ENCODE measurements around the gene CNIH2. TPM values are rescaled to one million over a fixed set of nuclear protein-coding genes. Genes with fewer than 3 reads are reported as not detected.

Gene CNIH2
- total and polyA plus RNA-seq, 9 of the 15 experiments (the other 6 are each of a cell fraction or from before 2014, with no cell fraction given): 0.26 to 0.89 (median 0.40) TPM; not detected in 4

- TF ChIP-seq FOXP4 (CRISPR knock-in tag; IDR thresholded peaks at IDR 0.05; ENCODE audit: borderline replicate concordance) (no peak), TCFL5 (CRISPR knock-in tag; conservative IDR thresholded peaks at IDR 0.05) (no peak), THRB (CRISPR knock-in tag; conservative IDR thresholded peaks at IDR 0.05) (no peak), ZNF830 (CRISPR knock-in tag; IDR thresholded peaks at IDR 0.05) (no peak), KLF13 (tag; IDR thresholded peaks at IDR 0.05; ENCODE audit: borderline replicate concordance, low read depth) (no peak), NFYB (IDR thresholded peaks at IDR 0.05; ENCODE audit: extremely low read depth, insufficient read length) (no peak), ARID3B (CRISPR knock-in tag; IDR thresholded peaks at IDR 0.05; ENCODE audit: borderline replicate concordance) (no peak), FOSL1 (tag; conservative IDR thresholded peaks at IDR 0.05) (no peak), HMG20B (CRISPR knock-in tag; IDR thresholded peaks at IDR 0.05) (no peak), HMG20A (CRISPR knock-in tag; conservative IDR thresholded peaks at IDR 0.05) (no peak), ZNF121 (CRISPR knock-in tag; conservative IDR thresholded peaks at IDR 0.05) (peak; percentile 49; the same call in 1 of the 2 replicates), POLR3G (IDR thresholded peaks at IDR 0.05; ENCODE audit: extremely low read depth, insufficient read length, insufficient replicate concordance) (no peak), PHF21A (IDR thresholded peaks at IDR 0.05; ENCODE audit: borderline replicate concordance, low read depth) (no peak), FOXM1 (IDR thresholded peaks at IDR 0.05; ENCODE audit: low read depth) (no peak), FOXM1 (CRISPR knock-in tag; IDR thresholded peaks at IDR 0.05; ENCODE audit: low read depth) (no peak), ZNF277 (CRISPR knock-in tag; IDR thresholded peaks at IDR 0.05; ENCODE audit: borderline replicate concordance) (no peak), ATF1 (CRISPR knock-in tag; IDR thresholded peaks at IDR 0.05) (no peak), ATF1 (tag; IDR thresholded peaks at IDR 0.05) (no peak), SMC3 (conservative IDR thresholded peaks at IDR 0.05; ENCODE audit: insufficient read depth, low read depth, low read length) (no peak), EP300 (IDR thresholded peaks at IDR 0.05; ENCODE audit: low read length) (no peak), ARID3A (IDR thresholded peaks at IDR 0.05; ENCODE audit: borderline replicate concordance, low read depth, low read length) (no peak)
Measured at GRCh38 chr11:66329165-66329673, 51.2 kb downstream of the CNIH2 start (continued).

Measured in K562 (cell line).